ENCODE results near the gene HTR5A.

DNA sequence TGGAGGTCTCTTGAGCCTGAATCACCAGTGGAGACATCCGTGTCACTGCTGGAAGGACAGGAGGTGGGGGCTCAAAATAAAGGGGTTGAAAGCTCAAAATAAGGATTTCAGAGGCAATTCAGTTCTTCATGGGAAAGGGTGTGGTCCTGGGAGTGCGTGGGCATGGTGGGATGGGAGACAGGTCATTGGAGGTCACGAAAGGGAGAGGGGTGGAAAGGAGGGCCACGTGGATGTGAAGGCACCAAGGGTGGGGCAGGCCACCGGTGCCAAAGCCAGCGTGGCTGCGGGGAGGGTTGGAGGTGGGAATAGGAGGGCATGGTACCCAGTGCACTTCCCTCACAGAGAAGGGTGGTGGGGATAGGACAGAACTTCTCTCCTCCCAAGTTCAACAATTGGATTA, 59.7 kb downstream of the HTR5A start:
- TF ChIP-seq EZH2 (IDR thresholded peaks at IDR 0.05) (no peak), POLR2AphosphoS5 (IDR thresholded peaks at IDR 0.05; ENCODE audit: borderline replicate concordance, low read depth, low read length) (no peak), FOXP2 (optimal IDR thresholded peaks at IDR 0.05; ENCODE audit: control extremely low read depth, extremely low read length, insufficient read depth) (no peak)

All from SK-N-MC (cell line).